HG03520 (cell line): Measurements from ENCODE around the gene CDH13.

ENCODE experiments used
- ATAC-seq: cut with Tn5 transposase; IDR thresholded peaks from one replicate; pipeline ENCODE4 v1.9.1; 2021; ENCODE audit warnings: mild to moderate bottlenecking, moderate library complexity; ENCODE audit not compliant: unreplicated experiment

Gene CDH13

DNA sequence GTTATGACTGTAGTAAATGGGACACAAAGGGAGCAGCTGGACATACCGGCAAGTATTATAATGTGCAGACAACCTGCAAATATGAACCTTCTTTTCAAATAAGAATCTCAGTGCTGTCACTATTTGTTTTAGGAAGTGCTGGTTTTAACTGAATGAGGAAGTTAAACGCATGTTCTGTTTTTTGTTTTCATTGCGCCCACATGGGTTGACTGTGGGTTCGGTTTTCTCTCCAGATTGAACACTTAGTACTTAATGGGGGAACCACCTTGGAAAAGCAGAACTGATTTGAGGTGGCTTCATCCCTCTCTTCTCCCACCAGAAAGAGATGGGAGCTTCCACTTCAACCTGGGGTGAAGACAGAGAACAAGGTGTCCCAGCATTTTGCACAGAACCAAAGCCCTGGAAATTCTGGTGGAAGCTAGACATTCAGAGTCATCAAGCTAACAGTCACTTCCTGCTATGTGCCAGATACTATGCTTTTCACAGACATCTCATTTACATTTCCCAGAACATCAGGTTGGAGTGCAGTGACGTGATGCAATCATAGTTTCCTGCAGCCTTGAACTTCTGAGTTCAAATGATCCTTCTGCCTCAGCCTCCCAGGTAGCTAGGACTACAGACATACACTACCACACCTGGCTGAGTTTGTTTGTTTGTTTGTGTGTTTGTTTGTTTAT is 149.8 kb downstream of the CDH13 start:
- ATAC-seq: peak; percentile 64

DNA sequence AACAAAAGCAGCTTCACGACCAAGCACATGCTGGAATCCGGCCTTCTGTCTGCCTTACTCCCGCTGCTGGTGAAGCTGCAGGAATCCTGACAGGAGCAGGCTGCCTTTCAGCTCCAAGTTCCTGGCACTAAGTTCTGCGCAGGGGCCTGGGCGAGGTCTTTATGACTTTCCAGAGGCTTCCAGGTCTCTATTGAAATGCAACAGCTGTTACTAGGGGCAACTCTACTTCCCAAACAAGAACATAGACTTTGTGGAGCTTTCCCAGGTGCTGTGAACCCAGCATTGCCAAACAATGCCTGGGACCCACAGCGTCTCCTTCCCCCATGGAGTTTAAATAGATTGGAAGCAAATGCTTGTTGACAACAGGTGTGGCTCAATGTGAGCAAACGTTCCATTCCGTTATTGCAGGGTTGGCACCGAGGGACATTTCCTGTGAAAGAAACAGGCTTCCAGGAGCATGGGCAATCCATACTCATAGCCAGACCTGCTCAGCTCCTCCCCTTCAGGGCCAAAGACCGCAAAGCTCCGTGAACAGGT is 156.0 kb downstream of the CDH13 start:
- ATAC-seq: no peak

DNA sequence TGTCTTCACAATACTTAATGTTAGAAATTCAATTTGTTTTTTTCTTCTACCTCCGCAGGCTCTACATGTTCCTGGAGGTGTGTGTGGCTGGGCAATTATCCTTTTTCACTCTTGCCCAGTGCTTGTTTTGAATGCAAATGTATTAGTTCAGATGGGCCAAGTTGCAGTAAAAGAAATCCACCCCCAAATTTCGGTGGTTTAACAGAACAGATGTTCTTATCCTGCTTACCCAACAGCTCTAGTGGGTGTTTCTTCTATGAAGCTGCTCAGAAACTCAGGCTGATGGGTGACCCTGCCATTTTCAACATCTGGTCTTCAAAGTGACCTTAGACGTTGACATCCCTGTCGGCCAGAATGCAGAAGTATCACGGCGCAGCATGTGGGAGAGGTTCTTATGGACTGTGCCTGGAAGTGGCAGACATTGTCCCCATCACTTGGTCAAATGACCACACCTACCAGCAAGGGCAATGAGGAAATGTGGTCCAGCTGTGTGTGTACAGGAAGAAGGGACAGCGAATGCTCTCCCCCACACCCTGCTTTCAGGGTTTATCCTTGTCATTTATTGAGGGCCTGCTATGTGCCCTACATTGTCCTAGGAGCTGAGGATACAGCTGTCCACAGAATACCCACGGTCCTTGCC is 157.3 kb downstream of the CDH13 start:
- ATAC-seq: no peak

DNA sequence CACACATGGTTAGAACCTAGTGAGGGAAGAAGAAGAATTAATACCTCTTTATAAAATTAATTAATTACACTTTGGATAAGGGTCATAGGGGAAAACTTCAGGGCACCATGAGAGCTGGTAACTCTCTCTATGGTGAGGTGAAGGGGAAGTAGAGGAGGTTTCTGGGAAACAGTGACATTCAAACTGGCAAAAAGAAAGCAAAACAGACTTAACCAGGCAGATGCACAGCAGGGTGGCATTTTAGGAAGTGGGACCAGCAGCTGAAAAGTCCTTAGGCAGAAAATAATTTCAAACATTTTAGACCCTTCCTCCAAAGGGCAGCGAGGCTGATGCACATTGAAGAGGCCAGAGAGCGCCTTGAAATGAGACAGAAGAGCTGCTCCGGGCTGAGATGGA is 157.8 kb downstream of the CDH13 start:
- no peak for ATAC-seq

DNA sequence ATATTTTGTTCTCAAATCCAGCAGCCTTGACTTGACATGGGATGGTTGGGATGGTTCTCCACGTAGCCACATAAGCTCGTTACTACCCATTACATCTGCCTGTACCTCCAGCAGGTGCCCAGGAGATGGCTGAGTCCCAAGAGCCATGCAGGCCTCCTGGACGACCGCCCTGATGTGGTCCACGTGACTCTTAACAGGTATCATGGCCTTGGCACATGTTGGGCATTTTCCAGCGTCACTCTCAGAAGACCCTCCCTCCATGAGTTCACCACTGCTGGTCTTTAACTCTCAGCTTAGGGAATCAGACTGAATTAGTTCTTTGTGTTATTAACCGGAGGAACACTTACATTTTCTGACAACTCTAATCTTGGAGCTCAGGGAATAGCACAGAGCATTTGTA is 161.5 kb downstream of the CDH13 start:
- no peak for ATAC-seq

DNA sequence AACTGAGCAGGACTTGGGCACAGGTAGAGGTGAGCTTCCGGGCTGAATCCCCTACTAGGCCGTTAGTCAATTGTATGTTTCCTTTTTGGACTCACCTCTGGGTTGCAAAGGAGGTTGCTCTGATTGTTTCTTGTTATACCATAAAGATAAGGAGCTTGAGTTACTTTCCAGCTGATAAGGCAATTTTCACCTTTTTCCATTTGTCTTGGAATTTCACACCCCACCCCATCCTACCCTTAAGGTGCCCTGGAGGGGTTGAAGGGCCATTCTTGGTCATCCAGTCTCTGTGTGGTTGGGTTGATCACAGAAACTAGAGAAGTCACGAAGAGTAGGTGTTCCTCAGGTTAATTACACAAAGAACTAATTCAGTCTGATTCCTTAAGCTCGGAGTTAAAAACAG is 162.2 kb downstream of the CDH13 start:
- ATAC-seq: no peak

DNA sequence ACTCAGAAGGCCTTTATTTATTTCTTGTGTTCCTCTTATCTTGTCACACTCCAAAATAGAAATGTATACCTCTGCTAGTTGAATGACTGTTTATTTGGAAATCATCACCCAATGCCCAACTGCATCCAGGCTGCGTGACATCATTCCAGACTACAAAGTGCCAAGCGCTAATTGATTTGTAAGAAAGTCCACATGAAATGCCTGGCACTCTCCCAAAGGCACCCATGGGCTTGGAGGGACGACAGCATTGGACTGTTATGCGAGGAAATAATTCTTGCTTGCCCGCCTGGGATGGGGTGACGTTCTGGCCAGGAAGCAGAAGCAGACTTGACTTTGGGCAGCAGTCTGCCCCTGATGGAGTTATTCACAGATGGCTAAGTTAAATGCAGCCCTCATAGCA is 165.9 kb downstream of the CDH13 start:
- no peak for ATAC-seq

DNA sequence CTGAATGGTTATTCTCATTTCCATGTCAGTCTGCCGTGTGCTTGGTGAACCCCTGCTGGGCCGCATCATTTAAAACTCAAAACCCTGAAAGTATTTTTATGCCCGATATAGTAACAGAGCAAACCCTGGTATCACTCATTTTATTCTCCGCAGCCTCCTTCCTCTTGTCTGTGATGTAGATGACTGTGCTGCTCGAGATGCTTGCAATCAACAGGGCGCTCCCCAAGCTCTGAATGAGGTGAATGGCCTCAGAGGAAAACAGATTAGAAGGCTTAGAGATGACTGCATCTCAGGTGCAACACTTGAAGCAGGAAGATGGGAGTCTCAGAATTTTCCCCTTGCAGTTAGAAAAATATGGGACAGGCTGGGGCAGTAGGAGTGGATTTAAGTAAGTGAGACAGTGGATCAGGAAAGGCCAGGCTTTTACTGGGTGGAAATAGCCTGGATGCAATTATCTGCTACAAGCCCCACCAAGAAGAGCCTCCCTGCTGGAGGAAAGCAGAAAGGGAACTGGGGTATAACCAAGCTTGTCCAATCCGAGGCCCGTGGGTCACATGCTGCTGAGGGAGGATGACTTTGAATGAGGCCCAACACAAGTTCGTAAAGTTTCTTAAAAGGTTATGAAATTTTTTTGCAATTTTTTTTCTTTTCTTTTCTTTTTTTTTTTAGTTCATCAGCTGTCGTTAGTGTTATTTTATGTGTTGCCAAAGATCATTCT is 166.9 kb downstream of the CDH13 start:
- ATAC-seq: no peak

DNA sequence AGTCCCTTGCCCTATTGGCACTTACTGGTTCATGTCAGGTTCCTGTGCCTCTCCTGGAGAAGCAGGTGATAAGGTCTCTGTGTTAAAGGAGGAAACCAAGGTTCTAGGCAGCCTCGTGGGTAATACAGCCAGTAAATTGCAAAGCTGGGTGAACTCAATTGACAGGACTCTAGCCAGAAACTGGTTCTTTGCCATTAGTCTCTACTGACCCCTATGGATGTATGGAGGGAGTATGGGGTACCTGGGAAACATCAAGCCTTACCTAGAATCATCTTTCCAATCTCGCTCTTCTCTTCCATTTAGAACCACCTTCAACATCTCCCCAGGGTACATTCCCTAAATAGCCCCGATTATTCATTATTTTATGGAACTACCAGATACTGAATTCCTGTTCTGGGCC is 169.3 kb downstream of the CDH13 start:
- ATAC-seq: no peak

DNA sequence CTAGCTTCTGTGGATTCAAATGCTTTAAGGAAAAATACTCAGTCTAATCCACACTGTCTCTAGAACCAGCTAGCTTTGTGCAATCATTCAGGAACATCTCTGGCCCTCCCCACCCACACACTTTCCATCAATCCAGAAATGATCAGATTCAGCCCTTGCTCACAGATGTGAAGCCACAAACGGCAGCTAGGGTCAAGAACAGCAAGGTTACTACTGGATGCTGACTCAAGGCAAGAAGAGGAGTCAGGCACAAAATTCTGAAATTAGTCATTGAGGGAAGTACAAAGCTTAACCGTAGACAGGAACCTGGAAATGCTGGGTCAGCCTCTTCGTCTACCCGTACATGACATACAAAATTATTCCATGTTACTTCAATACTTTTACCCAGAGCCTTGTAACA is 174.6 kb downstream of the CDH13 start:
- no peak for ATAC-seq

DNA sequence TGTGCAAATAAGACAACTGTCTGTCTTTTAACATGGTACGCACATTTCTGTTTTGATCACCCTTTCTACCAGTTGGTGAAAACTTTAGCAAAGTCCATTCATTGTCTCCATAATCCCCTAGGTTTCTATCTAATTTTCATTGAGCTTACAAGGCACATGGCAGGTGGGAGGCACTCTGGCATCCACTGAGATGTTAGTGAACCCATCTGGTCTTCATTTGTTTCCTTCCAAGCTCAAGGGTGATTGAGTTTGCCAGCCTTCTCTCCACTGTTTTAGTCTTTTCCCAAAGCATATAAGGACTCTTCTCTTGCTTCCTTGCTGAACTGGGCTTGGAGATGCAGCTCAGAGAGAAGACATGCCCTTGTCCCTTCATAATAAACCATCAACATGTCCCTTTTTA is 179.1 kb downstream of the CDH13 start:
- ATAC-seq: no peak

DNA sequence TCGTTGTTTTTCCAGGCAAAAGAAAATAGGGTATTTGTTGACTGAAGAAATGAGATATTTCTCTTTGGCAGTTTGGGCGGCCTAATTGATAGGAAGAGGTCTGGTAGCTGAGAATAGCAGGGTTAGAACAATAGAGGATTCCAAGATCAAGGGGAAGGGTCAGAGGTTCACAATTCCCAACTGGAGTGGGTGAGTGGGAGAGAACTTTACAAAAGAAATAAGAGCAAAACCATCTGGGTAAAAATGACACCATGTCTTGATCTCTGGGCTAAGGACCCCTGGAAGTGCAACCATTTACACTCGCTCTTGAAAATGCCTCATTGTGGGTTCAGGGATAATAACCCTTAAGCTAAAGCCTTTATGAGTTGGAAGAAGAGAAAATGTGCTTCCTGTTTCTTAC is 180.5 kb downstream of the CDH13 start:
- no peak for ATAC-seq

DNA sequence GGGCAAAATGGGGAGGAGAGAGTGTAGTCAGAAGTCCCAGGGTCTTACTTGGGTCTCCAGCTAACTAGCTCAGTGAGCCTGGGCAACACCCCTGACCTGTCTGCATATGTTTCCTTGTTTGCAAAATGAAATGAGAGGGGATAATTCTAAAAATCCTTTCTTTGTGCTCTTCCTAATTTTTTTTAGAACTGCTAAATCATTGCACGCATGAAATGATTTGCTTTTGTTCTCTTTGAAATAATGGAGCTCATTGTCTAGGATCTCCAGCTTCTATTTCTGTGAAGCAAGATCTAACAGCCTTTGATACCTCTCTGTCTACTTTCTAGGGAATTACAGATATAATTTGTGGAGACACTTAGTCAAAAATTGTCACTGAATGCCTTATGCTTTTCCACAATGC is 181.3 kb downstream of the CDH13 start:
- ATAC-seq: no peak

DNA sequence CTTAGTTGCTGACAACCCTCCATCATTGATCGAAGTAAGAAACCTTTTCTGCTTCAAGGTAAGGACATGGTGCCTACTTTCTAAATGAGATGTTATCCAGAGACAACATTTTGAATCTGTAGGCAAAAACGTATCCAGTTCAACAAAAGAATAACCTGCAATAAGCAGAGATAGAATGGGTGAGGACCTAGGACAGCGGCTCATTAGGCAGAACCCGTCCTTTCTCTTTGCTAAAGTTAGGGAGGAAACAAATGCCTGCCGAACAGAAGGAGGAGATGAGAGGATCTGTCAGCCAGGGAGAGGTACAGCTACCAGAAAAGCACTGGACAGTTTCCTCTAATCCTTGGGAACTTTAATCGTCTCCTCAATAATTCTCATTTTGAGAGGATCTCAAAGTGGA is 183.3 kb downstream of the CDH13 start:
- ATAC-seq: no peak

DNA sequence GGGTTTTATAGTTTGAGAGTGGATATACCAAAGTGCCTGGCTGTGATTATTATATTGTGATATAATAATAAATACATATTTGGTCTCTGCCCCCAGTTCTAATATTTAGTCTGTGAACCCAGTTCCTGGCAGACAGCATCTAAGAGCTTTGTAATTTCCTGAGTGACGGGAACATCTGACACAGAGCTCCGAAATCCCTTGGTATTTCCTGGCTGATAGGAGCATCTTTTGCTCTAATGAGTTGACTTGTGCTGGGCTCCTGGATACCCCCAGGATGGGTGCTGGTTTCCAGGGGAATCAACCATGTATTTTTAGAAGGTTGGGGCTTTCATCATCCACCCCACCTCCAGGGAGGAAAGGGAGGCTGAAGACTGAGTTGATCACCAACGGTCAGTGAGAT is 187.3 kb downstream of the CDH13 start:
- ATAC-seq: no peak

DNA sequence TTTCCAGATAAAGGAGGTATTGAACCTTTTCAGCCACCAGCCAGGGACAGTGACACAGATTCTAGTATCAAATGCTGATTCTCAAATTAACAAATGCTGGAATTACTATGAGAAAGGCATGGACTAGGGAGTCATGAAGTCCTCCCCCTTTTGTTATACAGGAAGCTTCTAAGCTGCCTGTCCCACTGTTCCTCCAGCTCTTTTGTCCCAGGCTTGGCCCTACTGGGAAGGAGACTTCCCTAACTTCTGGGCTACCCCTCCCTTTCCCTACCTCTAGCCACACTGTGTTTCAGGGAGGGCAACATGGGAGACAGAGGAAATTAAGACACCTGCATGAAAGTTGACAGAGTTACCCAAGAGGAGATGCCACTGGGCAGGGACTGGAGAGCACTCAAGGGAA is 192.5 kb downstream of the CDH13 start:
- no peak for ATAC-seq

DNA sequence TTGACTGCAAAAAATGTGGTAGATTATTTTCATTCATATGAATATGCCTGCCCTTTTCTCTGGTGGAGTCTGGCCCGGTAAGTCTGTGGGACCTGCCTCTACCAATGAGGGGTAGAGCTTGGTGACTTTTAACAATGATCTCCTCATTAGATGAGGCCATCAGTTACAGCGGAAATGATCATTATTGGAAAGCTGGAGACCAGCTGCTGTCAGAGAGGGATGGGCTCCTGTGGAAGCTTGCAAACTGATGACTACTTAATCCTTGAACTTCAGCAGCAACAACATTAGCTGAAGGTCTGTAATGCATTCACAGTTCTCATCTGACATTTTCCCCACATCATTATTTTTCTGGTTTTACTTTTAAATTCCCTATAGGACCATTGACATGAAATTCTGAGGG is 194.1 kb downstream of the CDH13 start:
- ATAC-seq: no peak

DNA sequence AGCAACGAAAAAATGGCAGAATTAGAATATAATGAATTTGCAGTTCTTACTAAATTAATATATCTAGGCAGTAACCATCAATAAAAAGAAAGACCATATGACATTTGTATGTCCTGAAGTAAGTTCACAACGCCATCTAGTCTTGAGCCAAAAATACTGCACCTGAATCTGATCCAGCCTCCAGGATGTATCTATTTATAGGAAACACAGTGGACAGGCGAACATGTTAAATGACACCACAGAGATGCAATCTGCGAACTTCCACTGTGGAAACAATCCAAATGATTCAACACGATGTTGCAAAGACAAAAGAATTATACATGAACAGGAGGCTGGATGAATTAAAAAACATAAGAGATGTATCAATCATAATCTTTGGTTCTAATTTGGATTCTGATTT is 197.6 kb downstream of the CDH13 start:
- ATAC-seq: no peak

DNA sequence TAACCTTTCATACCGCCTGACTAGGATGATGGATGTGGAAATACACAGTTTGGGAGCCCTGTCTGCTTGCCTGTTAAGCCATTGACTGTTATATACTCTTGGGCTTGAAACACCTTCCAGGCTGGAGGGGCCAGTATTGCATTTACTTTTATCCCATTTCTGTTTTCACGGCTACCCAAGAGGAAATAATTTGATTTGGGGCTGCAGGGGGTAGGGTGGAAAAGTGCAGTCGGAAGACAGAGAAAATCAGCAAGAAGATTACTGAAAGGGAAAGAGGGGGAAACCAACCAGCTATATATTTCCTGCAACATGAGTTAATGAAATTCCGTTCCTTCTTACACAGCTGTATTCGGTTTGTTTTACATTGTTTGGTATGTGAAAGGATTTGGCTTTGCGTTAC is 202.5 kb downstream of the CDH13 start:
- ATAC-seq: no peak

DNA sequence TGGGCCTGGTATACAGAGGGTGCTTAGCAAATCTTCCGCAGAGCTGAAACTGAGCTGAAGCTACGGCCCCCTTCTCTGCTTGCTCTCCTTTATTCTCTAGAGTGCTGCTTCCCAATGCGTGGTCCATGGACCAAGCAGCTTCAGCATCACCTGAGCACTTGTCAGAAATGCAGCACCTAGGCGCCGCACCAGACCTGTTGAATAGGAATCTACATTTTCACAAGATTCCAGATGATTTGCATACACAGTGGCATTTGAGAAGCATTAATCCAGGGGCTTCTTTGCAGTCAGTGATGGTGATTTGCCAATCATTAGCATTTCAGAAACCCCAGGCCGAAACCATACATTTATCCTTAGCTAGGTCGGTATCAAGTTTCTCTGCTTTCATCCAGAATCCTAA is 204.2 kb downstream of the CDH13 start:
- ATAC-seq: no peak

DNA sequence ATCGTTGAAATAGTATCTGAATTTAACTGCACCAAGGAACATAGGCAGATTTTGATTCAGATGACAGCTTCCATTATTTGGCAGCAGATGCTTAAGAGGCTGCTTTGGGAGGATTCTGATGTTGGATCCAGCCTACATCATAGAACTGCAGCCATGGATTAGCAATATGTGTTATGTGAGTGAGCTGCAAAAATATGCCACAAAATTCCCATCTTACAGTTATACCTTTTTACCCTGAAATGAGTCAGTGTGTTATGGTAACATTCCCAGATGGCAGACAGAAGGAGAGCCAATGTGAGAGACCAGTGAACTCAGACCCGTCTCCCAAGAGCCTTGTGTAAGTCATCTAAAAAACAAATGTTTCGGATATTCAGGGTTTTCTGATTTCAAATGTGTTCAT is 206.1 kb downstream of the CDH13 start:
- ATAC-seq: no peak

DNA sequence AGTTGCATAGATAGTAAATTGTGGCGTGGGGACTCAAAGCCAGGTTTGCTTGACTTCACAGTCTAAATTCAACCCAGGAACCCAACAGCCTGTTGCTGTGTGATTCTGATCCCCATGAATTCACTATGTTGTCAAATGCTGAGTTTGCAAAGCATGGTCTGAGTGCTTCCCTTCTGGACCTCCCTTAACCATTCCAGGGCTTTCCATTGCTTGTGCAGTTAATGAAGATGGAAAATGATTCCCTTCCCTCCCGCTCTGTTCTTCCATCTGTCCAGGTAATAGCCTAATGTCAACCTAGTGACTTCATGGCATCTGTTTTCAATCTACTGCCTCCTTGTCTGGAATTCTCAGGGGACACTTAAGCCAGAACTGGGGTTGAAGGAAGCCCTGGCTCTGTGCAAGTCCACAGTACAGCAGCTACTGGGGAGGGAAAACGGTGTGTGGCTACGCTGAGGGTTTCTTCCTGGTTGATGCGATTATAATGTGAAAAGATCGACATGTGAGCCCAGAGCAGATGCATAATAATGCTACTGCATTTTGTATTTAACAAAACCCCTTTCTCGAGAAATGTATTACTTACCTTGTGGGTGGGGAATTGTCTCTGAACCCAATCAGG is 206.7 kb downstream of the CDH13 start:
- ATAC-seq: no peak
